Measurements from ENCODE around the gene KDM3B.

Gene KDM3B

DNA sequence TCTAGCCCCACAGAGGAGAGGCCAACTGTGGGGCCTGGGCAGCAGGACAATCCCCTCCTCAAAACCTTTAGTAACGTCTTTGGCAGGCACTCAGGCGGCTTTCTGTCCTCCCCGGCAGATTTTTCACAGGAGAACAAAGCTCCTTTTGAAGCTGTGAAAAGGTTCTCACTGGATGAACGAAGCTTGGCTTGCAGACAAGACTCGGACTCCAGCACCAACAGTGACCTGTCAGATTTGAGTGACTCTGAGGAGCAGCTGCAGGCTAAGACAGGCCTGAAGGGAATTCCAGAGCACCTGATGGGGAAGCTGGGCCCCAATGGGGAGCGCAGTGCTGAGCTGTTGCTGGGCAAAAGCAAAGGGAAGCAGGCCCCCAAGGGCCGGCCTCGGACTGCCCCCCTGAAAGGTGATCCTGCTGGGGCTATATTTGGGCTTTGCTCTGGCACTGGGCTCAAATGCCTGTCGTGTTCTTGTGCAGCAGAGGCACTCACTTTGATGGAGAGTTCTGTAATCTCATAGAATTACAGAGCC, 39.4 kb downstream of the KDM3B start:
- no peak for DNase-seq

DNA sequence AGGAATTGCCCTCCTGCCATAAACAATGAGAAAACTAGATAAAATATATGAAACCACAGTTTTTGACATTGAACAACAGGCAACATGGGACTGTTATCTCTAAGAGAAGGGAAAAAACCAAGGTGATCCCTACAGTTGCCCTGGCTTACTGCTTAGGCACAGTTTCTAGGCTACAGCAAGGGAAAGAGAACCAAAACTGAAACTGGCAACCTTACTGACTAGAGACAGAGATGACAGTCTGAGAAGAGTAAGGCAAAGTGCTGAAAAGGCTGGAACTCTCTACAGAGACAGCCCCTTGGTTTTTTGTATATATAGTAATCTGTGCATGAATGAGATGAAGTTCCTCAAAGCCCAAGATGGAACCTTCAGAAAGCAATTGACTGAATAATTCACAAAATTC, 50.2 kb downstream of the KDM3B start:
- no peak for DNase-seq

DNA sequence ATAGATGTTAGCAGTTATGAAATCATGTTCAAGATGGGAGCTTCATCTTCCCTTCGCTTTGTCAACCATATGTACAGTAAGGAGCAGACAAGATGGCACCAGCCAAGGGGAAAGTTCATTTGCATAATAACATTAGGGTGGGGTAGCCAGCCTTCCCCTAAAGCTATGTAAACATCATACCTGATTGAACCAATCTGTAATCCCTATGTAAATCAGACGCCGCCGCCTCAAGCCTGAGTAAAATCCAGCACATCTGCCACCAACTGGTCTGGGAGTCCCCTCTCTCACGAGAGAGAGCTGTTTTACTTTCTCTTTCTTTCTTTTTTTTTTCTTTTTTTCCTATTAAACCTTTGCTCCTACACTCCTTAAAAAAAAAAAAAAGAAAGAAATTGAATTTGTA, 55.5 kb downstream of the KDM3B start:
- DNase-seq: peak; percentile 4

DNA sequence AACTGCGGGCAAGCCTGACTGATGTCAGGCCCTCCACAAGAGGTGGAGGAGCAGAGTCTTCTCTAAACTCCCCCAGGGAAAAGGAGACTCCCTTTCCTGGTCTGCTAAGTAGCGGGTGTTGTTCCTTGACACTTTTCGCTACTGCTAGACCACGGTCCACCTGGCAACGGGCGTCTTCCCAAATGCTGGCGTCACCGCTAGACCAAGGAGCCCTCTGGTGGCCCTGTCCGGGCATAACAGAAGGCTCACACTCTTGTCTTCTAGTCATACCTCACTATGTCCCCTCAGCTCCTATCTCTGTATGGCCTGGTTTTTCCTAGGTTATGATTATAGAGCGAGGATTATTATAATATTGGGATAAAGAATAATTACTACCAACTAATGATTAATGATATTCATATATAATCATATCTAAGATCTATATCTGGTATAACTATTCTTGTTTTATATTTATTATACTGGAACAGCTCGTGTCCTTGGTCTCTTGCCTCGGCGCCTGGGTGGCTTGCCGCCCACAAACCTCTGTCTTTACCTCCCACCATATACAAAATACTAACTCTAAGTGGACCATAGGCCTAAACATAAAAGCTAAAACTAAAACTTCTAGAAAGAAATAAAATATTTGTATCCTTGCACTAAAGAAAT, 58.6 kb downstream of the KDM3B start:
- DNase-seq: peak; percentile 24

DNA sequence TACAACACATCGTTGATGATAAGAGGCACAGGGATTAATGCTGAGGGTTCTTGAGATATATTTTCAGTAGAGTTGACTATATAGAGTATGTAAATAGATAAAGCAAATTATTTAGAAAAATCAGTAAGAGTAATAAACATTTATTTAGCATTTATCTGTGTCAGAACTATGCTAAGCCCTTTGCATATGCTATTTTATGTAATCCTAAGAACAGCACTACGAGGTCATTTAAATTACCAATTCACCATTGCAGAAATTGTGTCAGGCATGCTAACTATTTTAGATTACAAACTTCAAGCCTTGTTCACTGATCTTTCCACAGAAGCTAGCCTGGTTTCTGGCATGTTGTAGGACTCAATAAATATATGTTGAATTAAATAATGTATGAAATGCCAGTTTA, 66.0 kb downstream of the KDM3B start:
- DNase-seq: no peak

DNA sequence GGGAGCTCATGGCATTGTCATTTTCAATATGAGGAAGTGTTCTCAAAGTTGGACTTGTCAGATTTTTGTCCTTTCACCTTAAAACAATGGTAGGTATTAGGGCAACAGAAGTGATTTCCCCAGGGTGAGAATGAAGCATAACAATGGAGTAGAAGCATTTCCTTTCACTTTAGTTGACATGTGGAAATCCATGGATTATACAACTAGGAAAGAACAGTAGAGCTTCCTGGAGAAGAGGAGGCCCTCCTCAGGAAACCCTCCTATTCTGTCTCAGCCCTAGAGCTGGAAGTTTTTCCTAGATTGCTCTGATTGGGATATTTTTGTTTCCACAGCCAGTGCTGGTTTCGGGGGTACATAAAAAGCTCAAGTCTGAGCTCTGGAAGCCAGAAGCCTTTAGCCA, 72.6 kb downstream of the KDM3B start:
- no peak for DNase-seq

DNA sequence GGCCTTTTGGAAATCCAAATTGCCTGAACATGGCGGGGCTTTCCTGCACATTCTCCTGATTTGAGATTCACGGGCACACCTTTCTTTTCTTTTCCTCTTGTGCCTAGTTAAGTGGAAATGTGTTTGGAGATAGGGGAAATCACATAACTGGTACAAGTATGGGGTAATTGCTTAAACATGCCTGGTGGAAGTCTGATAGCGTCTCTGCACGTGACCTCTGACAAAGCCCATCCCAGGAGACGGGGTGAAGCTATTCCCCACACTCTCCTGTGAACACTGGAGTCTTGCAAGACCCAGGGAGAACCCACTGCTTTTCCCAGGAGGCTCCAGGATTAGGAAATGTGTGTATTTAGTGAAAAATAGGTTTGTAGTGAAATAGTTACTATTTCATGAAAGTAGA, 83.5 kb downstream of the KDM3B start:
- DNase-seq: no peak

DNA sequence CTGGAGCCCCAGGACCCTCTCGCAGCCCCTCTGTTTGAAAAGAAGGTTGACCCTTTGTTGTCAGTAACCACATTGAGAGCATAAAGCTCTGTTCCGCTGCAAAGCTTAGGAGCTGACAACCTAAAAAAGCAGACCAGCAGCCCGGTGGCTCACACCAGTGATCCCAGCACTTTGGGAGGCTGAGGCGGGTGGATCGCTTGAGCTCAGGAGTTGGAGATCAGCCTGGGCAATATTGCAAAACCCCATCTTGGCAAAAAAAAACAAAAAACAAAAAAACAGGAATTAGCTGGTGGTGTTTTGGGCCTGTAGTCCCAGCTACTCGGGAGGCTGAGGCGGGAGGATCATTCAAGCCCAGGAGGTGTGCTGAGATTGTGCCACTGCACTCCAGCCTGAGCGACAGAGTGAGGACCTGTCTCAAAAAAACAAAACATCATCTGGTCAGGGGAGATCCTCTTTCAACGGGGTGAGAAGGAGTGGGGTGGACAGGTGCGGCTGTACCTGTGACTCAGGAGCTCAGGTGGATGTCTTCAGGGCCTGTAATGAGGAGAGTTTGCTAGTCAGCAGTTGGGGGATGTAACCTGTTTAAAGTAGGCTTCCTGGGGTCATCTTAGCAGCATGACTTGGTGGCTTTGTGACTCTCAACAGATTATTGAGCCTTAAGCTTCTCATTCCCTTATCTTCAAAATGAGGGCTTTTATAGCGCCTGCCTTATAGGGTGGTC, 85.7 kb downstream of the KDM3B start:
- DNase-seq: no peak

DNA sequence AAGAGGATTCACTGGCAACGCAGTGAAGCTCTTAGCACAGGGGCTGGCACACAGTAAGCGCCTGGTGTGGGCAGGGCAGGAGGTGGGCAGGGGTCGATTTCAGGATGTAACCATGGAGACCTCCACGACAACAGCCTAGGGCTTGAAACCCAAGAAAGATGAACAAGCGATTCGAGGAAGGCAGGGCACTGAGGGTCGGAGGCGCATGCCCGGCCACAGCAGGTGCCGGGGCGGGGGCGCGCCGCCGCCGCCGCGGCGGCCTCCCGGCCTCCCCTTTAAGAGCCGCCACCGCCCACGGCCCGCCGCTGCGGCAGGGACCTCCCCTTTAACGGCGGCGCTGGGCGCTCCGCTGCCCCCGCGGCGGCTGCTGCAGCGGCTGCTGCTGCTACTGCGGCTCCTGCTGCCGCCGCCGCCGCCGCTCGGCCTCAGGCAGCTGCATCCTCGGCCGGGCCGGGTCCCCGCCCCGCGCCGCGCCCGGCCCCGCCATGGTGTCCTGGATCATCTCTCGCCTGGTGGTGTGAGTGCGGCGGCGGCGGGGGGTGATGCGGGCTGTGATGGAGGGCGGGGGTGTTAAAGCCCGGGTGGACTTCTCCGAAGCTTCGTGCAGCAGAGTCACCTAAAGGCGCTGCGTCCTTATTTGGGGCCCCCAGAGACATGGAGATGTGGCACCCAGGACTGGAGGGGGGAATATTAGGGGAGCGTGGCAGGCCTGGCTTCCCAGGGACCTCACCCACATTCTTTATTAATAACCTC, 86.4 kb downstream of the KDM3B start, which contains the start of gene REEP2:
Gene REEP2, plus strand, starts transcription at position 334 of the 753 bp plus-strand sequence. Its CDS starts 152 bp downstream, at position 486.
- DNase-seq: peak; percentile 74

DNA sequence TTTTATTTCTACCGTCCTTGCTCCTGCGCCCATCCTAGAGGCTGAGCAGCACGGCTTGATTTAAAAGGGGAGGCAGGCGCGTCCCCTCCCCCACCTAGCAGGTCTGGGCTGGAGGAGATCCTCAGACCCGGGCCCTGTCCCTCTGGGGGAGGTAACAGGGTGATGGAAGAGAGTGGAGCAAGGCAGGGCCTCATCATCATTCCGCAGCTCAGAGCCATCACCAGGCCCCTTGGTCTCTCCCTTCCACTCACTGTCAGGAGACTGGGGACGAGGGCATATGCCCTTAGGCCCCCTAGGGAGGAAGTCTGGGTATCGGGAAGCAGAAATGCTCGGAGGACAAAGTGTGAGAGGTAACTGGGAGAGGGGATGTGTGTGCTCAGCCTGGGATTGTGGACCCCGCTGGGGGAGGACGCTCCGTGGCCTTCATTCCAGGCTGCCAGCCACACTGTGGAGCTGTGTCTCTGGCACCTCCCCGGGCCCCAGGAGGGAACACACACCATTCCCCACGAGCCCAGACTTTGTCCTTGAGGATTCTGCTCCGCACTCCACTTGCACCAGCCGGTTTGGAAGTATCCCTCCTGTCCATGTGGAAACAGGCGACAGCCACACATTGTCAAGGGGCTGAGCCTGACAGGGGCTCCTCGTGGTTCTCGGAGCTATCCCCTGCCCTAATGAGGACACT, 87.1 kb downstream of the KDM3B start:
- DNase-seq: no peak

DNA sequence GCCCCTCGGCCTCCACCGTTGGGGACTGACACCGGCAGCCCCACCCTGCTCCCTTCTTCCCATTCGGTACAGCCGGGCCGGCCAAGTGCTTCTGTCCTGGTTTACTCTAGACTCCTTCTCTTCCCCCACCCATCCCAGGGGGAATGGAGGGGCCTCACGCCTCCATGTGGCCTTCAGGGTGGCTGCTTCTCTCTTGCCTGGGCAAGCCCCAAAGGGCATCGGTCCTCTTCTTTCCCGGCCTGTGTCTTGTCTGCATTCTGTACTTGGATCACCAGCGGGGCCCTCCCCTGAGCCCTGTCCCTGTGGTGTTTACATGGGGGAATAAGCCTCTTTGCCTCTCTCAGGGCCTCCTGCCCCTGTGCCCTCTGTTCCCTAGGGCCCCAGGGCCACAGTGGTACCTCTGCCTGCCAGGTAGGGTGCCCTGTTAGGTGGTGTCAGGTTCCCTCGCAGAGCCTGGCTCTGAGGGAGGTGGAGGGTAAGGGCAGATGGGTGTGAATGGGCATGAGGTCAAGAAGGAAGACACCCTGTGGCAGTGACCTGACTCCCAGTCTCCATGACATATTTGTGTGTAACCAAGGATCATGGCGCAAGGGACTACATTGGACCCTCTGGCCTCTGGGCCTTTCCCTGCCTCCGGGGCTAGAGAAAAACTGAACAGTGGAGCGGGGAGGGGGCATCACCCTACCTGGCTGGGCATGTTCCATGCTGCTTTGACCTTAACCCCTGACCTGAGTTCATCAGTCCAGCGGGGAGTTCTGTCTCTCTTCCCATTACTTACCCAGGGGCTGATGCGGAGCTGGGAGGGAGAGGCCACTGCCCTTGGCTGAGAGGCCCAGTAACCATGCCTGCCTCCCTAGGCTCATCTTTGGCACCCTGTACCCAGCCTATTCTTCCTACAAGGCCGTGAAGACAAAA, 87.9 kb downstream of the KDM3B start:
- DNase-seq: no peak

DNA sequence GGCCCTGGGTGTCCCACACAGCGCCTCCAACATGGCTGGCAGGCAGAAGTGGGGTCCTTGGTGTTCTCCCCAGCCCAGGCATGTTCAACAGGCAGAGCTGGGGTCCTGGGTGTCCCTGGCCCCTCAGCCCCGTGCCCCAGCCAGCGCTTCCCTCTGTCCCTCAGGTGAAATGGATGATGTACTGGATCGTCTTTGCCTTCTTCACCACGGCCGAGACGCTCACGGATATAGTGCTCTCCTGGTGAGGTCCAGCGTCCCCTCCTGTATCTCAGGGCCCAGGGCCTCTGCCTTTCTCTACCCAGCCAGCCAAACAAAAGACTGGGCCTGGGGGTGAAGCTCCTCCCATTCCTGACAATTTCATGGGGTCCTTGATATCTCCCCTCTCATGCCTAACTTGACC, 88.7 kb downstream of the KDM3B start:
- no peak for DNase-seq

DNA sequence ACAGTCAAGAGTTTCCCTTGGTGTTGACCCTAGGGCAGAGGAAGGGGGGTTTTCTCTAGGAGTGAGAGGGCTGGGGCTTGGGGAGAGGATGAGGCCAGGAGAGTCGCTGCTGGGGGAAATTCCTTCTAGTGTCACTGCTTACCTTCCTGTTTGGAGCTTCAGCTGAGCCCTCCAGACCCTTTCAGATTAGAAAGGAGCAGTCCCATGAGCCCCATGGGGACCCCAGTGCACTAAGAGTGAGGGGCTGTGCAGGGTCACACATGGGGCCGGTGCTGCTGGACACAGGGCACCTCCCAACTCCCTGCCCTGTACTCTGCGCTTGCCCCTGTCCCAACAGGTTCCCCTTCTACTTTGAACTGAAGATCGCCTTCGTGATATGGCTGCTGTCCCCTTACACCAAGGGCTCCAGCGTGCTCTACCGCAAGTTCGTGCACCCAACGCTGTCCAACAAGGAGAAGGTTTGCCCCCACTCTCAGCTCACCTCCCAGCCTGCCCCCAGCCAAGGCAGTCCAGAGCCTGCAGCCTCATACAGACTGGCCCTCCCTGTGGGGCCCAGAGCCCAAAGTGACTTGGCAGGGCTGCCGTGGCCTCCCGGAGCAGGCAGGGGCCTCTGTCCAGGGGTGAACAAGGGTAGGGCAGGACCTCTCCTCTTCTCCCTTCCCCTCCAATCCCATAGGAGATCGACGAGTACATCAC, 91.7 kb downstream of the KDM3B start:
- no peak for DNase-seq

DNA sequence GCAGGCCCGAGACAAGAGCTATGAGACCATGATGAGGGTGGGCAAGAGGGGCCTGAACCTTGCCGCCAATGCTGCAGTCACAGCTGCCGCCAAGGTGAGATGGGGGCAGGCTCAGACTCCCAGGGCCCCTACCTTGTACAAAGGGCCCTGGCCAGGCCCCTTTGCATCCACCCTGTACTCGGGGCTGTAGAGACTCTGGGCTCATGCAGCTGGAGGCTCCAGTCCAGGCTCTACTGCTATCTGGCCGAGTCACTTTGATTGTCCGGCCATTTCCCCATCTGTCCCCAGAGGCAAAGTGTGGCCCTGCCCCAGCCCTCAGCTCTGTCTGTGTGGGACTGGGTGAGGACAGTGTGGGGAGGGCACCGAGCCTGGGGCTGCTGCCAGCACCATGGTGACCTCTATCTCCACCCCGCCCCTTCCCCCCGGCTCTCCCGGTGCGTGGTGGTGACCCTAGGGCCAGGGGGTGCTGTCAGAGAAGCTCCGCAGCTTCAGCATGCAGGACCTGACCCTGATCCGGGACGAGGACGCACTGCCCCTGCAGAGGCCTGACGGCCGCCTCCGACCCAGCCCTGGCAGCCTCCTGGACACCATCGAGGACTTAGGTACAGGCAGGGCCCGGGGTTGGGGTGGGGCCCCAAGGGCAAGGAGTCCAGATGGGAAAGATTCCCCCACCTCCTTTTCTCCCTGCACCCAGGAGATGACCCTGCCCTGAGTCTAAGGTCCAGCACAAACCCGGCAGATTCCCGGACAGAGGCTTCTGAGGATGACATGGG, 92.5 kb downstream of the KDM3B start:
- DNase-seq: no peak

DNA sequence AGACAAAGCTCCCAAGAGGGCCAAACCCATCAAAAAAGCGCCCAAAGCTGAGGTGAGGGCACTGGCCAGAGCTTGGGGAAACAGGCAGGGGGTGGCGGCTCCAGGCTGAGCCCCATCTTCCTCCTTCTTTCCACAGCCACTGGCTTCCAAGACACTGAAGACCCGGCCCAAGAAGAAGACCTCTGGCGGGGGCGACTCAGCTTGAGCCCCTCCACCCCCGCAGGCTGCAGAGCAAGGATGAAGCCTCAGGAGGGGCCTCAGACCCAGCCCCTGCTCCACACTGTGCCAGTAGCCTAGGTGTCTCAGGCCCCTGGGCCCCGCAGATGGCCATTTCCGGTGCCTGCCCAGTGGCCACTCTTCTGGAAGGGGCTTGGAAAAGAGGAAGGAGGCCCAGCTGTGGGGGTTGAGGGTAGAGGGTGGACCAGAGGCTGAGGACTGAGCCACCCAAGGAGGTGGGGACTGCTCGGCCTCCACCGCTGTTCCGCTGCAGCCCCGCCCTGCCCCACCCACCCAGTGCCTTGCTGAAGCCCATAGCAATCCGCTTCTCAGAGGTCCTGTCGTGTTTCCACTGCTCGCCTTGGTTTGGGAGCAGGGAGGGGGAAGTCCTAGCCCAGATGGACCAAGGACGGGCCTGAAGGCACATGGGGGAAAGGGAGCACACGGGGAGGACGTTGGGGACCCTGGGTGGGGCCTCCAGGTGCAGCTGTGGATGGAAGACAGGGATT, 93.2 kb downstream of the KDM3B start:
- DNase-seq: no peak

DNA sequence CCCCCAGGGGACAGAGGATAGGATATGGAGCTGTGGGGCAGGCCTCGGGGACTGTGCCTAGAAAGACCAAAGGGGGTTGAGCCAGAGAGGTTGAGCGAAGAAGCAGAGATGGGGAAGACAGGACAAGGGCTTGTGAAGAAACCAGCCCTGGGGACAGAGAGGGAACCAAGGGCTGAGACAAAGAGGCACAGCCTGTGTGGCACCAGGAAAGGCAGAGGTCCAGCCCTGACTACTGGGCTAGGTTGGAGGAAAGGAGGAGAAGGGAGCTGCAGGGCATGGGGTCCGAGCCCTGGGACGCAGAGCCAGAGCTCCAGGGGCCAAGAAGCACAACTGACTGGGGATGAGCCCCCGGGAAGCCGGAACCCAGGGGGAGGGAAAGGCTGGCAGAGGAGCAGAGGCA, 95.6 kb downstream of the KDM3B start:
- no peak for DNase-seq

DNA sequence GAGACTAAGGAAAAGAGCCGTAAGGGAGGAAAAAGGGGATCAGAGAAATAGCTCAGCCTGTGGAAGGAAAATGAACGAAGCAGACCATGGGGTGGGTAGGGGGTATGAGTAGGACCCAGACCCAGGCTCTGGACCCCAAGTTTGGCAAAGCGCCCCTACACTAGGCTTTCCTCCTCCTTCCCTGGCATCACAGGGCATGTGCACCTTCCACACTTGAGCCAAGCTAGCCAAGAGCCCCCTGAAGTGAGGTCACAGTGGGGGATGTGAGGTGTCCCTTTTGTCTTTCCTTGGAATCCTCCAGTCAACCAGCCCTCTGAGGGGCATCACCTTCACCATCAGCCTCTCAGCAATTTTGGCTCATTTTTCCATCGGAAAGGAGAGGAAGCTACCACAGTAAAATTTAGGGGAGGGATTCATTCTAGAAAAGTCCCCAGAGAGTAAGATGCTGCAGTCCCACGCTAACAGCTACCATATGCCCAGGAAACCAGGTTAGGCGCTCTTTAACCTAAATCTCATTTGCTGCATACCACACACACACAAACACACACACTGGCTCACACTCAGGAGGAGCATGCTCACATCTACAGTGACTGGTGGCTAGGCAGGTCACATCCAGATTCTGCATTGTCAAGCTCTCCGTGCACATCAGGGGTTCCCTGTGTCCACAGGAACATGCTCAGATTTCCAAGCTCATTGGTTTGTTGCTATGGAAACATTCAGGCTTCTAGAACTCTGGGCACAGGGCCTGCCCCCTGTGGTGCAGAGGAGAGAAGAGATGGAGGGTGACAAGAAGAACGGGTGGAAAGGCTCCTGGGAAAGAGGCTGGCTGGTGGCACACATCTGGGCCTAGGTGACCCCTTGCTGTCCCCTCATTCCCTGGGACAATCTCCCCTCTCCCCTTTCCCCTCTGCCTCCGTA, 96.3 kb downstream of the KDM3B start:
- DNase-seq: no peak

DNA sequence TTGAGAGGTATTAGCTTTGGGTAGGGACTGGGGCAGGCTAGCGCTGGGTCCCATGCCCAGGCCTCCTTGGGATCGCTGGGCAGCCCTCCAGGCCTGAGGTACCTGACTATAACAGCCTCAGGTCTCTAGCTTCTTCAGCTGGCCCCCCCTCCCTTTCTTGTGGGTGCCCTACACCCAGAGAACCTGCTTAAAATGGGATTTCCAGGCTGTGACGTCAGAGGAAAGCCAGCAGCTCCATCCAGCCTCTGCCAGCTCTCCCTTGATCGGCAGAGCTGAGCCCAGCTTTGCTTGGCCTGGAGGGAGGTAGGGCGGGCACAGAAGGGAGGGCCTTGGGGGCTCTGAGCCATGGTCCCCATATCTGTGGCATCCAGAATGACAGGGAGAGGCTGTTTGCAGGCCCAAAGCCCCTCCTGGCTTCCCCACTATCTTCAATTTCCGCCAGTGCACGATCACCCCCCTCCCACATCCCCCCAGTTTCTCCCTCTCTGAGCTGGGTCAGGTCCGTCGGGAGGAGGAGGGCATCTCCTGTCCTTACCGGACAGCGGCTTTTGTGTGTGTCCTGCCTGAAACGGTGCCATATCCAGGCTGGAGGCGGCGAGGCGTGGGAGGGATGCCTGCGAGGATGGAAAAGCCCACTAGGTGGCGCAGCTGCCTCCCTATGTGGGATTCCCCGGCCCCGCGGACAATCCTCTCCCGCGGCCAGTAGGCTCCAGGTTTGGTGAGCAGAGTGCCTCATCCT, 97.2 kb downstream of the KDM3B start:
- DNase-seq: peak; percentile 83
